Measurements from ENCODE around the gene BRF1.
"Not testable (repeated sequence)": the region's sequence is repeated elsewhere in the genome, so short reads cannot be mapped to it uniquely, and the experiment has no call there.

Gene BRF1

GRCh38 chr14:105333020-105333490 lies 32.3 kb upstream of the BRF1 start:
- DNase-seq (ENCODE audit: low read depth in 2 of 2) = no peak

- DNase-seq (ENCODE audit: low read depth in 2 of 2) = no peak
These were observed 31.6 kb upstream of the BRF1 start for GRCh38 chr14:105332350-105332874.

GRCh38 chr14:105331575-105332349 lies 31.0 kb upstream of the BRF1 start:
- DNase-seq (ENCODE audit: low read depth in 2 of 2) = no peak

GRCh38 chr14:105330491-105330895 lies 29.7 kb upstream of the BRF1 start:
- no peak for DNase-seq (ENCODE audit: low read depth in 2 of 2)

GRCh38 chr14:105329411-105330150 lies 28.8 kb upstream of the BRF1 start:
- DNase-seq (ENCODE audit: low read depth in 2 of 2) = no peak

- DNase-seq (ENCODE audit: low read depth in 2 of 2) = no peak
These were observed 28.0 kb upstream of the BRF1 start for GRCh38 chr14:105328678-105329390.

GRCh38 chr14:105328070-105328677 lies 27.4 kb upstream of the BRF1 start:
- no peak for DNase-seq (ENCODE audit: low read depth in 2 of 2)

- DNase-seq (ENCODE audit: low read depth in 2 of 2) = not testable (repeated sequence)
These were observed 26.9 kb upstream of the BRF1 start for GRCh38 chr14:105327695-105328045.

GRCh38 chr14:105326891-105327694 lies 26.3 kb upstream of the BRF1 start:
- DNase-seq (ENCODE audit: low read depth in 2 of 2) = no peak

GRCh38 chr14:105326568-105326867 lies 25.7 kb upstream of the BRF1 start:
- no peak for DNase-seq (ENCODE audit: low read depth in 2 of 2)

- no peak for DNase-seq (ENCODE audit: low read depth in 2 of 2)
These were observed 25.1 kb upstream of the BRF1 start for GRCh38 chr14:105325716-105326567.

GRCh38 chr14:105325303-105325702 lies 24.5 kb upstream of the BRF1 start:
- DNase-seq (ENCODE audit: low read depth in 2 of 2) = no peak

GRCh38 chr14:105324871-105325270 lies 24.1 kb upstream of the BRF1 start:
- DNase-seq (ENCODE audit: low read depth in 2 of 2) = no peak

GRCh38 chr14:105324080-105324778 lies 23.4 kb upstream of the BRF1 start:
- no peak for DNase-seq (ENCODE audit: low read depth in 2 of 2)

- no peak for DNase-seq (ENCODE audit: low read depth in 2 of 2)
These were observed 22.9 kb upstream of the BRF1 start for GRCh38 chr14:105323663-105324062.

- no peak for DNase-seq (ENCODE audit: low read depth in 2 of 2)
These were observed 22.2 kb upstream of the BRF1 start for GRCh38 chr14:105322791-105323556.

GRCh38 chr14:105317546-105317945 lies 16.7 kb upstream of the BRF1 start:
- no peak for DNase-seq (ENCODE audit: low read depth in 2 of 2)

GRCh38 chr14:105316968-105317510 lies 16.2 kb upstream of the BRF1 start:
- DNase-seq (ENCODE audit: low read depth in 2 of 2) = no peak

GRCh38 chr14:105316577-105316941 lies 15.8 kb upstream of the BRF1 start:
- DNase-seq (ENCODE audit: low read depth in 2 of 2) = no peak
